GM21367 (cell line): ENCODE results near the gene AKAP13.

Experiments used
- ATAC-seq: cut with Tn5 transposase; IDR thresholded peaks from one replicate; pipeline ENCODE4 v1.9.1; 2021; ENCODE audit not compliant: unreplicated experiment

Gene AKAP13

GRCh38 chr15:85589851-85590250 is 209.4 kb downstream of the AKAP13 start:
- ATAC-seq, result no peak

- ATAC-seq, result no peak
Observed at GRCh38 chr15:85591622-85592021, 211.2 kb downstream of the AKAP13 start.

GRCh38 chr15:85592148-85592547 is 211.7 kb downstream of the AKAP13 start:
- ATAC-seq, result no peak

- no peak for ATAC-seq
Observed at GRCh38 chr15:85593809-85594445, 213.5 kb downstream of the AKAP13 start.

GRCh38 chr15:85595804-85596536 is 215.6 kb downstream of the AKAP13 start:
- no peak for ATAC-seq

GRCh38 chr15:85597155-85597815 is 216.9 kb downstream of the AKAP13 start:
- ATAC-seq, result no peak

- ATAC-seq, result no peak
Observed at GRCh38 chr15:85598219-85598618, 217.8 kb downstream of the AKAP13 start.

- ATAC-seq, result no peak
Observed at GRCh38 chr15:85598718-85599398, 218.5 kb downstream of the AKAP13 start.

- no peak for ATAC-seq
Observed at GRCh38 chr15:85600001-85600400, 219.6 kb downstream of the AKAP13 start.

- no peak for ATAC-seq
Observed at GRCh38 chr15:85603160-85603559, 222.8 kb downstream of the AKAP13 start.

GRCh38 chr15:85603703-85604102 is 223.3 kb downstream of the AKAP13 start:
- ATAC-seq, result no peak

- ATAC-seq, result no peak
Observed at GRCh38 chr15:85604194-85604593, 223.8 kb downstream of the AKAP13 start.

GRCh38 chr15:85606738-85607137 is 226.3 kb downstream of the AKAP13 start:
- no peak for ATAC-seq

GRCh38 chr15:85607141-85607806 is 226.9 kb downstream of the AKAP13 start:
- no peak for ATAC-seq

- ATAC-seq, result no peak
Observed at GRCh38 chr15:85607842-85608241, 227.4 kb downstream of the AKAP13 start.

- ATAC-seq, result no peak
Observed at GRCh38 chr15:85609492-85609891, 229.1 kb downstream of the AKAP13 start.

GRCh38 chr15:85611361-85611760 is 231.0 kb downstream of the AKAP13 start:
- ATAC-seq, result no peak

- no peak for ATAC-seq
Observed at GRCh38 chr15:85614059-85614458, 233.7 kb downstream of the AKAP13 start.

GRCh38 chr15:85615930-85616329 is 235.5 kb downstream of the AKAP13 start:
- ATAC-seq, result no peak

GRCh38 chr15:85616549-85617110 is 236.2 kb downstream of the AKAP13 start:
- ATAC-seq, result no peak

GRCh38 chr15:85618228-85618505 is 237.8 kb downstream of the AKAP13 start:
- no peak for ATAC-seq
